ENCODE measurements around the gene GJA9.
"Not testable (repeated sequence)": the region's sequence is repeated elsewhere in the genome, so short reads cannot be mapped to it uniquely, and the experiment has no call there.

GJA9 gene

DNA sequence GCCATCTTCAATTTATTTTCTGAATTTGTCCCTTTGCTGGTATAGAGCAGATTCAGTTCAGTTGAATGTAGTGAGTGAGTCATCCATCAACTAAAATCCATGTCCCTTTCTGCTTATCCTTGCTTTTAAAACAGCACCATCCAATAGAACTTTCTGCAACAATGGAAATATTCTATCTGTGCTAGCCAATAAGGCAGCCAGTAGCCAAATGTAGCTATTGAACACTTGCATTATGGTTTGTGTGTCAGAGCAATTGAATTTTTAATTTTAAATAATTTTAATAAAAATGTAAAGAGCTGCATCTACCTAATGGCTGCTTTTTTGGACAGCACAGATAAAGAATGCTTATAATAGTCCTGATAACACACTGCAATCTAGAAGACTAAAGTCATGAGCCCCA, at the start of gene GJA9:
Gene GJA9, minus strand, starts transcription at position 101 of the 400 bp plus-strand sequence. CDS start 5,489 bp downstream, outside the sequence.
- DNase-seq (ENCODE audit: low read depth): no peak

DNA sequence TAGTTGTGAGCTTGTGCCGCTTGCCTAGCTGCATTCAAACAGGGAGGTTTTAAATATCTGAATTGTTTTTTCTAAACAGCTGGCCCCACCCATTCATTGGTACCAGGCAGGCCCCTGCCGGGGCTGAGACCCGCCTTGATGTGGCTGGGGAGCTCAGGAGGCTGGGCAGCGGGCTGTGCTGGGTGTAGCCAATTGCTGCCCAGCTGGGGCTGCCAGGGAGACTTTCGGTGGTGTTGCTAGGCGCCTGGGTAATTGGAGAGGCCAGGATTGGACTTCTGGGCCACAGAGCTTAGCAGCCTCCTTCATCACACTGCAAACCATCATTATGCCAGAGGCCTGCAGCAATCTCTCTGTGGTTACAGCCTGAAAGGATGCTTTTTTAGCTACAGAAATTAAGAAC, 48.1 kb upstream of the GJA9 start:
- no peak for DNase-seq (ENCODE audit: low read depth)

DNA sequence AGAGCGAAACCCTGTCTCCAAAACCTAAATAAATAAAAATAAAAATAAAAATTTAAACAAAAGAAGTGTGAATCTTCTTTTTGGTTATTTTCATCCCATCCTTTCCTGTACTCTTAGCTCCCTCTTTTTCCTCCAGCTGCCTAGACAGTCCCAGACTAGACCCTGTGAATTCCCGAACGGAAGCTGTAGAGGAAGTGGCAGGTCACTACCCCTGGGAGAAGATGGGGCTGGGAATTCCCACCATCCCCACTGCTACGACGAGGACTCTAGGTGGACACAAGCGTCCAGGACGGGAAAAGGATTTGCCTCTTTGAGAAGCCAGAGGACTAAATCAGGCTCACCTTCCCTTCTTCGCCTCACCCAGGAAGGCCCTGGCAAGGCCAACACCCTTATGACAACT, 47.7 kb upstream of the GJA9 start:
- no peak for DNase-seq (ENCODE audit: low read depth)

DNA sequence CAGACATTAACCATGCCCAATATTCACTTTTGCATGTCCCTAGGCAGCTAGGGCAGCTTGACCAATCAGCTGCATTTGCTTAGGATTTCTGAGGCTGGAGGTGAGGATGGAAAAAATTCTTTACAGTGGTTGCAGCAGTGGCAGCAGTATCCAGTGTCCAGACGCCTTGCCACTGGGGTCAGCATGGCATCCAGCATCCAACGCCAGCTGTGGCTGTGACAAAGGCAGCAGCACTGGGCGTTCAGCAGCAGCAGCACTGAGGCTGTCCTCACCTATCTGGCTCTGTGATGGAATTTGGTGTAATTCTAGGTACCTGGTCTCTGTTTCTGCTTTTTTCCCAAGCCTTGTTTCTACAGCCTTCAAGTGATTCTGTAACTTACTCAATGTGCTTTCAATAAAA, 44.7 kb upstream of the GJA9 start:
- no peak for DNase-seq (ENCODE audit: low read depth)

DNA sequence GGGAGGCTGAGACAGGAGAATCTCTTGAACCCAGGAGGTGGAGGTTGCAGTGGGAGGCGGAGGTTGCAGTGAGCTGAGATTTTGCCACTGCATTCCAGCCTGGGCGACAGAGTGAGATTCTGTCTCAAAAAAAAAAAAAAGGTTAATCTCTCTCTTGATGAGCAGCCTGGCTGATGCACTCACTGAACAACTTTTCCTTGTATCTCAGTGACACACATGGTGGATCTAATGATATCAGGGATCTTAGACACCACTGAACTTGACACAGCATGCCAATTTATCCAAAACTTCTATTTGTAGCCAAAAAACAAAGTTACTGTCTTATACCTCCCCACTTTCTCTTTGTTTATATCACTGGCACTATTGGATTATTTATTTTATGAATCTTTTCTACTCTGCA, 44.0 kb upstream of the GJA9 start:
- no peak for DNase-seq (ENCODE audit: low read depth)

DNA sequence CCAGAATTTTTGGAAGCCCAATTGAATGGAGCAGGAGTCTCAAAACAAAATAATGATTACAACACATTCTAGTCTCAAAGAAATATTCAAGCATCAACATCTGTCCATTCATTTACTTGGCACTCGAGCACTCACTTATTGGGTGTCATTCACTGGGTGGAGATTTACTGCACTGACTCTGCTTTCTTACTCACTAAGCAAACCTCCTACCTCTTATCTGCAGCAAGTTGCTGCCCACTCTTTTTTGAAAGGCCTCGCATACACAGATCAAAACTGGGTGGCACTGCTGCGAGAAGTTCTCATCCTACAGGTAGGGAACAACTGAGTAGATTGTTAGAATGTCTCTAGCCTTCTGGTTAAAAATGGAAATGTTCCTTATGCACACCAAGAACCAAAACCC, 42.2 kb upstream of the GJA9 start:
- DNase-seq (ENCODE audit: low read depth): no peak

DNA sequence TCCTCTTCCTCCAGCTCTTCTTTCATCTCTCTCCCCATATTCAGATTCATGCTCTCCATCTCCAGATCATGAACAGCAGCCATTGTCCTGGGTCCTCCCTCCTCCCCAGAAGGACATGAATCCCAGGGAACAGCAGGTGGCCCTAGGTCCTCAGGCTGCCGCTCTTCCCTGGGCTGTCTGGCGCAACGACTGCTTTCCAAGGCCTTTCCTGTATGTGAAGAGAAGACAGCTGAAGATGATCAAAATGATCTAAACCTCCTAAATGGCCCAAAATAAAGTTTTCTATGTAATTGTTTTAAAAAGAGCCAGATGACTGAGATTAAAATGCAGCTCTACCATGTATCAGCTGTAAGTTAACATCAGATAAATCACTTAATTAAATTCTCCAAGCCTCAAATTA, 37.7 kb upstream of the GJA9 start:
- no peak for DNase-seq (ENCODE audit: low read depth)

DNA sequence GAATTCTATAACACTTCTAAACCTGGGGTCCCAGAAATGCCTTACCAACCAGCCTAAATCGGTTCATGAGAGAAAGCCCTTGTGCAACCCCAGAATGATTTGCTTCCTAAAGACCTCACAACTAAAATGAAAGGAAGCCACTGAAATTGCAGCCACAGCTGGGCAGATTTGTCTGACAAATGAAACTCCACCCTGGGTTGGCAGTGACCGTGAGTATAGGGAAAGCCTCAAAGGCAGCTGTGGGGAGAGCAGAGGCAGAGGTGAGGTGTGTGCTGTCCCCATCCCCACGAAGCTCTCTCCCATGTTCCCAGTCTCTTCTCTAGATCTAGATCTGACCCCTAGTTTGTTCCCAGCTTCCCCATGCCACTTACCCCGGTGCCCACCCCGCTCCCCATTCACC, 37.2 kb upstream of the GJA9 start:
- no peak for DNase-seq (ENCODE audit: low read depth)

DNA sequence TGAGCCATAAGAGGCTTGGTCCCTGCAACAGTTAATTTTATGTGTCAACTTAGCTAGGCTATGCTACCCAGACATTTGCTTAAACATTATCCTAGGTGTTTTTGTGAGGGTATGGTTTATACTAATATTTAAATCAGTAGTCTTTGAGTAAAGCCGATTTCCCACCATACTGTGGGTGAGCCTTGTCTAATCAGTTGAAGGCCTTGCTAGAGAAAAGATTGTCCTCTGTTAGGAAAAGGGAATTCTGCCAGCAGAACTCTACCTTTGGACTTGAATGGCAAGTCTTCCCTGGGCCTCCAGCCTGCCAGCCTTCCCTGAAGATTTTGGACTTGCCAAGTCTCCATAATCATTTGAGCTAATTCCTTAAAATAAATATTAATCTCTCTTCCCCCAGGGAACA, 36.4 kb upstream of the GJA9 start:
- no peak for DNase-seq (ENCODE audit: low read depth)

DNA sequence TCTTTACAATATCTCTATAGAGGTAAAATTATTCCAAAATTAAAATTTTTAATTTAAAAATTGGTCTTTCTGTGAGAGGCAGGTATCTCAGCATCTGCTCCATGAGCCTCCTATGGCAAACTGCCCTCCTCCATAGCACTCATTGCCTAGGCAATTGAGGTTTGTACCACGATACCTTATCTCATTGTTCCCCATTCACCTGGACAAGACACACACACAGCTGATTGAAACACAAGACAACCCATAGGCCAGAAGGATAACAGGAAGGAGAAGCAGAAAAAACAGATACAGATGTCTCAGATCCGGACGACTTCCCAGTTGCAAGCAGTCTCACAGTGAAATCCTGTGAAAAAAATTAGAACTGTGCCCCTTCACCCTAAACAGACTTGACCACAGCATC, 36.0 kb upstream of the GJA9 start:
- DNase-seq (ENCODE audit: low read depth): no peak

DNA sequence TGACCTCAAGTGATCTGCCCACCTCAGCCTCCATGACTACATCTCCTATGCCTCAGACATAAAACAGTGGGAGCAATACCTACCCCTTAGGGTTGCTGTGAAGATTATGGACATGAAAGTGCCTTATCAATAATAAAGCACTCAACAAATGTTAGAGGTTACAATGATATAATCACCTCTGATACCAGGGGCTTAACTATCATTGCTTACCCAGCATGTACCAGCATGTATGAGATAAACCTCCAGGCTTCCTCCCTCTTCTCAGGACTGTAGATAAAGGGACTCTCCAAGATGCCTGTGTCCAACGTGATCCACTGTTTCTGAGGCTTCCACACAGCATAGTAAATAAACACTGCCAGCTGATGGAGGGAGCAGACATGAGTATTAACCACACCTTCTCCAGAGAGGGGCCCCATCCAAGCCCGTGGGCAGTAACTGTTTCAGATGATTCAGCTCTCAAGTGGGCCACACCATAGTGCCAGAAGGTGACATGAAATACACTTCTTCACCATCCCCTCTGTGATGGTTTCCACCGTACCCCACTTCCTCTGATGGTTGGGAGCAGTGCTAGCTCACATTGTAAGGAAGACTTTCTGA, 34.1 kb upstream of the GJA9 start:
- DNase-seq (ENCODE audit: low read depth): no peak

DNA sequence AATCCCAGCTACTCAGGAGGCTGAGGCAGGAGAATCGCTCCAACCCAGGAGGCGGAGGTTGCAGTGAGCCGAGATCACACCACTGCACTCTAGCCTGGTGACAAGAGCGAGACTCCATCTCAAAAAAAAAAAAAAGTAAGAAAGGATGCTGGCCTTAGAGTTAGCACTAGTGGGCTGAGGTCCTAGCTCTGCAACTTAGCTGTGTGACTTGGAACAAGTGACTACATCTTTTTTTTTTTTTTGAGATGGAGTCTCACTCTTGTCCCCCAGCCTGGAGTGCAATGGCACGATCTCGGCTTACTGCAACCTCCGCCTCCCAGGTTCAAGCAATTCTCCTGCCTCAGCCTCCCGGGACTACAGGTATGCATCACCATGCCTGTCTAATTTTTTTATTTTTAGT, 33.5 kb upstream of the GJA9 start:
- not testable (repeated sequence) for DNase-seq (ENCODE audit: low read depth)

DNA sequence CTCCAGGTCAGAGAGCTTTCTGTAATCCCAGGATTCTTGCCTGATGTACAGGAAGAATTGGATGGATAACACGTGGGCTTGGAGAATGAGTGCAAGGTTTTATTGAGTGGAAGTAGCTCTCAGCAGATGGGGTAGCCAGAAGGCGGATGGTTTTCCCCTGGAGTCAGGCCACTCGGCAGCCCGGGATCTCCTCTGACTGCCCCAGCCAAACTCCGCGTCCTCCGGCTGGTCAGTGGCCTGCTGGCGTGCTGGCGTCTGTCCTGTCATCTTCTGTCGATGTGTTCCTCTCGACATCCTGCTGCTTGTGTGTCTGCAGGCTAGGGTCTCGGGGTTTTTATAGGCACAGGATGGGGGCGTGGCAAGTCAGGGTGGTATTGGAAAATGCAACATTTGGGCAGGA, 27.4 kb upstream of the GJA9 start:
- no peak for DNase-seq (ENCODE audit: low read depth)

DNA sequence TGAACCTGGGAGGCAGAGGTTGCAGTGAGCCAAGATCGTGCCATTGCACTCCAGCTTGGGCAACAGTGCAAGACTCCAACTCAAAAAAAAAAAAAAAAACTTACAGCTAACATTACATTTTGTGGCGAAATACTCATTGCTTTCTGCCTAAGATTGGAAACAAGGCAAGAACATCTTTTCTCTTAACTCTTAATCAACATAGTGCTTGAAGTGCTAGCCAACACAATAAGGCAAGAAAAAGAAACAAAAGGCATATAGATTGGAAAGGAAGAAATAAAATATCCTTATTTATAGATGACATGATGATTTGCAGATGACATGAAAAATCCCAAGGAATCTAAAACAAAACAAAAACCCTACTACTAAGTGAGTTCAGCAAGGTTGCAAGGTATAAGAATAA, 24.6 kb upstream of the GJA9 start:
- no peak for DNase-seq (ENCODE audit: low read depth)

DNA sequence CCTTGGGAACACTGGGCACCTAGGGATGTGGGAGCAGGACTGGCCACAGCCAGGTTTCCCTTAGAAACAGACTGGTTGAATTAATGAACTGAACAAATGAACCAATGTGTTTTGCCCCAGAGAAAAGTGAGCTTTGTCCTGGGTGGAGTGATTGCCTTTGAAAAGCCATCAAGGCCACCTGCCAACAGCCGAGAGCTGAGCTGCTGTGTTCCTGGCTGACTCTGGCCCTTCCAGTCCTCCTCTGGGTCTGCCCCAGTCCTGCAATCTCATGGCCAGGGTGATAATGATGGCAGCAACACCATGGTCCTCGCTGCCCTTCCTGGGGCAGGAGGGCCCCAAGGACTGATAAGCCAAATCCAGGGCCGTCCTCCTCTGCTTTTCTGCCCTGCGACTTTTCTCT, 18.2 kb upstream of the GJA9 start:
- DNase-seq (ENCODE audit: low read depth): no peak

DNA sequence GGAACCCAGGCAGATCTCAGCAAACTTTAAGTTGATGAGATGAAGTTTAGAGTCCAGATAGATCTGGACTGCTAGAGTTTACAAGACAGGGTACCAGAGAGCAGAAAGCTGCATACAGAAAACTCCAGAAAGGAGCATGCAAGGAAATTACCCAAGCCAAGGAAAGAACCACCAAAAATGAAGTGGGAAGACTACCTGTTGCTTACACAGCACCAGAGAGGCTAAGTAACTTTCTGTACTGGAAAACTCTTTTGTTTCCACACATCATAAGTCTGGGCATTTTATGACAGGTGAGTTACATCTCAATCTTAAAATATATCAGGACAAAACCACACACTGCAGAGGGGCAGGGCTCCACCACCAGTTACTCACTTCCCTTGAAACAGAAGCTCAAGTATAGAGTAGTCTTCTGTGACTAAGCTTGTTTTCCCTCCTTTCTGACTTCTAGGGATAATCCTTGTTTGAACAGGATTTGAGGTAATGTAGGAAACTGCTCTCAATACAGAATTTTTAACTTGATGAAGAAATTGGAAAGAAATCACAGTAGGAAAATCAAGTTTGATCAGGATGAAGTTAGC, 17.4 kb upstream of the GJA9 start:
- DNase-seq (ENCODE audit: low read depth): no peak

DNA sequence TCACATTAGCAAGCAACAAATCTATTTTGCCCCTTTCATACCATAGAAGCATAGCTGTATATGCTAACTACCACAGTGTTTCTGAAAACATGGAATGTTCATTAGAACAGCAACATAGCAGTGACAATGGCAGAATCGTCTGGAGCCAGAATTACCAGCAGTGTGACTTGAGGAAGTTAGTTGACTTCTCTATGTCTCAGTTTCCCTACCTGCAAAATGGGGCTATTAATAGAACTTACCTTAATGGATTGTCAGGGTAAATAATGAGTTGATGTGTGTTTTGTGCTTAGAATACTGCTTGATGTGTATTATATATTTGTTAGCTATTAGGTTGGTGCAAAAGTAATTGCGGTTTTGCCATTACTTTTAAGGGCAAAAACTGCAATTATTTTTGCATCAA, 14.8 kb upstream of the GJA9 start:
- DNase-seq (ENCODE audit: low read depth): no peak

DNA sequence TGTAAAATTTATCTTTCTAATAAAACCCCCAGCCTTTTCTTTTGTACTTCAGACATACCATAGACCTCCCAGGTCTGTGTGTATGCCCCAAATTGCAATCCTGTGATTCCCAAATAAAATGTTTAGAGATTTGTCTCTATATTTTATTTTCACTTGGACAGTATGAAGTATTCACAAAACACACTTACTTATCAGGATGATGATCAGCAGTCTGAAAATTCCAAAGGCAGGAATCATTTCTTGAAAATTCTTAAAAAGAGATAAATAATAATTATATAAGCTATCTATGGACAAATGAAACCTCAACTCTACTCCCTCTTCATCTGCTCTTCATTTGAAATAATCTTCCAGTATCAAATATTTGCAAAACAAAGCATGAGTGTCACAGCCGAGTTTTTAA, 11.6 kb upstream of the GJA9 start:
- DNase-seq (ENCODE audit: low read depth): no peak

DNA sequence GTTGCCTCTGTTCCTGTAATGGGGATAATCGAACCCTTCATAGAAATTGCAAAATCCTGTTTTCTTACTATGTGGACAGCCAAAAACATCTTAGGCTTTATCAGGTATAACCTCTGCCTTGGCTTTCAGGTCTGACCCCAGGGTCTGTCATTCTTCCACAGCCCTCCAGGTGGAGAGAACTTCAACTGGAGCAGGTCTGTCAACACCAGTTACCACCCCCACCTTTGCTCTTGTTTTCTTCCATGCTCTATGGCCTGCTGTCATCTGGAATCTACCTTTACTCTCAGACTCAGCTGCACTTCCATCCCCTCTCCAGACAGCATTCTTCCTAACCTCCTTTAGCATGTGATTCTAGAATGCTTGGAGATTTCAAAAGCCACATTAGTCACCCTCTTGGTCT, 10.4 kb upstream of the GJA9 start:
- no peak for DNase-seq (ENCODE audit: low read depth)

DNA sequence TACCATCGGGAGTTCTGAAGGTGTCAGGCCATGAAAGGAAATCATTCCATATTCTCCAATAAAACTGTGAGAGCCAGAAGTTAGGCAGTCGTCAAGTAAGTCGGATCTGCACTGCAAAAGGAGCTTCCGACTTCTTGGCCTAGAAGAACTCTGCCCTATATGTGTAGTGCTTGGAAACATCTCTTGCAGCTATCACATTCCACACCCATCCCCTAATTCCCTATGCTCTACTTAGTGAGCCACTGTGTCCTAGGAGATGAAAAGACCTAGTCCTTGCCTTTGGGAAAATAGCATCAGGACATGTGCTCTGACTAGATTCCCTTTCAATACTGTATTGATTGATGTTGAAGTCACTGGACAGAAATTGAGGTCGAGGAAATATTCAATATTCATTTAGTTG, 8.2 kb upstream of the GJA9 start:
- DNase-seq (ENCODE audit: low read depth): no peak

DNA sequence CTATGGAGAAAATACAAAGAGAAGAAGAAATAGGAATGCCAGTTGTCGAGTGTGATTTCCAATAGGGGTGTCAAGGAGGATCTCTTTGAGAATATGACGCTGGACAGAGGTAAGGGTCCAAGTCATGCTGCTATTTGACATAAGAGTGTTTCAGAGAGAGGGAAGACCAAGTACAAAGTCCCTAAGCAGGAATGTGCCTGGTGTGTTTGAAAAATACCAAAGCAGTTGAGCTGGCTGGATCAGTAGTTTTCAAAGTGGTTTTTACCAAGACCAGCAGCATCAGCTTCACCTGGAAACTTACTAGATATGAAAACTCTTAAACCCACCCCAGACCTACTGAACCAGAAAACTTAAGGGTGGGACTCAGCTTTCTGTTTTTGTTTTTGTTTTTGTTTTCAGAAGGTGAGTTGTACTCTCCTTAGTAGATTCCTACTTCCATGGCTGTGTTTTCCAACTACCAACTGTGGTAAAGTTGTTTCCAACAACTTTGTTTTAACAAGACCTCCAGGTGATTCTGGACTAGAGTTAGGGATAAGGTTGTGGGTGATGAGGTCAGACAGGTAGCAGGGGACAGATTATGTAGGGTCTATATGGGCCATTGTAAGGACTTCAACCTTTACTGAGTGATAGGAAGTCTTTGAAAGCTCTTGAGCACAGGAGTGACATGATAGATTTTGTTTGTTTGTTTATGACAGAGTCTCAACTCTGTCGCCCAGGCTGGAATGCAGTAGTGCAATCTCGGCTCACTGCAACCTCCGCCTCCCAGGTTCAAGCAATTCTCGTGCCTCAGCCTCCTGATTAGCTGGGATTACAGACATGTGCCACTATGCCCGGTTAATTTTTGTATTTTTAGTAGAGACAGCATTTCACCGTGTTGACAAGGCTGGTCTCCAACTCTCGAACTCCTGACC, 7.3 kb upstream of the GJA9 start:
- DNase-seq (ENCODE audit: low read depth): no peak

DNA sequence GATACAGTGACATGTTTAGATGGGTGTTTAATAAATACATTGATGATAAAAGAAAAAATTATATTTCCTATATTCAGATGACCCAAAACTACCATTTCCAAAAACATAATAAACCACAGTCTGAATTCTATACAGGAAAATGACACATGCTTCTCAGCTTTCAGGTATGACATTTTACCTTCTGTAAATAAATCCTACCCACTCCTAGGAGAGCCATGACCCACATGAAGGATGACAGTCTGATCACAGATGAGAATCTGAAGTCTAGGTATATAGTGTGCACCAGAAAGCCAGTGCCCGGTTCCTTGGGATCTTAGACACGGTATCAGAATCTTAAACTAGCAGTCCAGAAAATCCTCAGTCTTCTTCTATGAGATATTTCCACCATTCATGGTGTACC, 3.7 kb upstream of the GJA9 start:
- DNase-seq (ENCODE audit: low read depth): no peak

DNA sequence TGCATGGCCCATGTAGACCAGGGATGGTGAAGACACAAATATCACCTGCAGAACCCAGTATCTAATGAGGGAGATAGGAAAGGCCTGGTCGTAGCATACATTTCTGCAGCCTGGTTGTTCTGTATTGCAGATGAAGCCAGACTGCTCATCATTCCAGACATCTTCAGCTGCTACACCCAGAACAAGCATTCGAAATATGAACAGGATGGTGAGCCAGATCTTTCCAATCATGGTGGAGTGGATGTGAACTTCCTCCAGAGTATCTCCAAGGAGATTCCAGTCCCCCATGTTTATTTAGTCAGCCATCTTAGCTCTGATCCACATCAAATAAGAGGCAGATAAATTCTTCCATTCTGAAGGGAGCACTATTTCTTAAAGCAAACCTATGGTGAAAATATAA, 5.6 kb downstream of the GJA9 start:
- no peak for DNase-seq (ENCODE audit: low read depth)
